Astrocyte (in vitro differentiated cells and primary cell): ENCODE data around the gene NFATC4. TPM values are rescaled to one million over a fixed set of nuclear protein-coding genes. Genes with fewer than 3 reads are reported as not detected.

ENCODE experiments used
- DNase-seq: peaks from one replicate; pipeline ENCODE4 v3.0.0-alpha.2; 2010; ENCODE audit warnings: low read depth
- FAIRE-seq: peaks from 2 replicates; lab custom pipeline; 2011; peaks lifted over from hg19 to GRCh38; lab: Jason Lieb, UNC
- H2AFZ ChIP-seq: 2 replicates; pipeline ENCODE4 v1.6.0; 2012; ENCODE audit warnings: low read depth, low read length, inconsistent platforms
- H3K27ac ChIP-seq: 2 replicates; pipeline ENCODE4 v1.5.1; 2011; ENCODE audit warnings: low read depth, low read length, inconsistent platforms
- H3K27me3 ChIP-seq: 2 replicates; pipeline ENCODE4 v1.6.0; 2011; ENCODE audit warnings: low read length, inconsistent platforms; ENCODE audit not compliant: insufficient read depth
- H3K36me3 ChIP-seq: 2 replicates; pipeline ENCODE4 v1.5.1; 2011; ENCODE audit warnings: low read length, inconsistent platforms; ENCODE audit not compliant: insufficient read depth
- H3K4me1 ChIP-seq: 2 replicates; pipeline ENCODE4 v1.5.1; 2011; ENCODE audit warnings: low read length, inconsistent platforms; ENCODE audit not compliant: insufficient read depth
- H3K4me2 ChIP-seq: 2 replicates; pipeline ENCODE4 v1.6.0; 2012; ENCODE audit warnings: low read length, inconsistent platforms
- H3K4me3 ChIP-seq: 2 replicates; pipeline ENCODE4 v1.5.1; 2011; ENCODE audit warnings: low read depth, mild to moderate bottlenecking, low read length, inconsistent platforms; ENCODE audit not compliant: insufficient read depth
- H3K79me2 ChIP-seq: 2 replicates; pipeline ENCODE4 v1.6.0; 2012; ENCODE audit warnings: mild to moderate bottlenecking, low read length, inconsistent platforms; ENCODE audit not compliant: insufficient read depth
- H3K9ac ChIP-seq: 2 replicates; pipeline ENCODE4 v1.6.0; 2012; ENCODE audit warnings: mild to moderate bottlenecking, low read length, inconsistent platforms
- H3K9me3 ChIP-seq: 2 replicates; pipeline ENCODE4 v1.5.1; 2012; ENCODE audit warnings: low read depth, mild to moderate bottlenecking, low read length, inconsistent platforms; ENCODE audit not compliant: insufficient read depth
- H4K20me1 ChIP-seq: 2 replicates; pipeline ENCODE4 v1.6.0; 2012; ENCODE audit warnings: low read length, inconsistent platforms; ENCODE audit not compliant: insufficient read depth
- H3K27ac Mint-ChIP-seq: one replicate; pipeline ENCODE4 v1.8.0; 2021; ENCODE audit warnings: mild to moderate bottlenecking, mixed read lengths; ENCODE audit not compliant: unreplicated experiment
- H3K27me3 Mint-ChIP-seq: one replicate; pipeline ENCODE4 v1.8.0; 2021; ENCODE audit warnings: low read depth, mixed read lengths; ENCODE audit not compliant: unreplicated experiment
- H3K36me3 Mint-ChIP-seq: one replicate; pipeline ENCODE4 v1.8.0; 2021; ENCODE audit warnings: low read depth, mixed read lengths; ENCODE audit not compliant: unreplicated experiment
- H3K4me1 Mint-ChIP-seq: one replicate; pipeline ENCODE4 v1.8.0; 2021; ENCODE audit warnings: low read depth, mixed read lengths; ENCODE audit not compliant: unreplicated experiment
- H3K4me3 Mint-ChIP-seq: one replicate; pipeline ENCODE4 v1.8.0; 2021; ENCODE audit warnings: mild to moderate bottlenecking, moderate library complexity, mixed read lengths; ENCODE audit not compliant: unreplicated experiment
- H3K9me3 Mint-ChIP-seq: one replicate; pipeline ENCODE4 v1.8.0; 2021; ENCODE audit warnings: mild to moderate bottlenecking, mixed read lengths; ENCODE audit not compliant: unreplicated experiment
- CTCF ChIP-seq: IDR thresholded peaks from 2 replicates; pipeline ENCODE4 v1.5.1; 2011; ENCODE audit warnings: low read depth, mild to moderate bottlenecking, inconsistent platforms, low read length, moderate library complexity; ENCODE audit not compliant: insufficient read depth
- EZH2 ChIP-seq: IDR thresholded peaks from 2 replicates; pipeline ENCODE4 v1.6.1; 2012; ENCODE audit warnings: mild to moderate bottlenecking, low read length, inconsistent platforms; ENCODE audit not compliant: insufficient read depth
- total RNA-seq: library from RNA; stranded (reverse); gene quantifications from 2 replicates; pipeline ENCODE4 v1.2.1, GENCODE V29; 2021

NFATC4 gene
- total RNA-seq, 1 donor from 2014 or later: 61.9 TPM

GRCh38 chr14:24325041-24325530, 42.9 kb upstream of the NFATC4 start:
- Histone ChIP-seq H3K9ac (no peak overlapping the region), H3K79me2 (no peaks in the 10 kb centered on the region), H3K27me3 (peaks cover 22% of the 10 kb centered on the region), H3K4me1 (no peaks in the 10 kb centered on the region), H2AFZ (no peak overlapping the region), H3K27ac (no peak overlapping the region), H3K4me3 (no peak overlapping the region), H3K9me3 (no peaks in the 10 kb centered on the region), H4K20me1 (no peaks in the 10 kb centered on the region), H3K4me2 (no peak overlapping the region), H3K36me3 (no peaks in the 10 kb centered on the region)
- H3K36me3 Mint-ChIP-seq: no peaks in the 10 kb centered on the region
- peak overlapping the region; percentile 2 for H3K27ac Mint-ChIP-seq
- FAIRE-seq (no peak), DNase-seq (no peak)
- peaks cover 42% of the 10 kb centered on the region for H3K27me3 Mint-ChIP-seq
- H3K4me3 Mint-ChIP-seq: no peak overlapping the region
- H3K4me1 Mint-ChIP-seq: peaks cover 3% of the 10 kb centered on the region
- H3K9me3 Mint-ChIP-seq: no peaks in the 10 kb centered on the region
- TF ChIP-seq CTCF (no peak), EZH2 (no peak)

GRCh38 chr14:24325963-24326362, 42.0 kb upstream of the NFATC4 start:
- FAIRE-seq (no peak), DNase-seq (no peak)
- no peak overlapping the region for H3K27ac Mint-ChIP-seq
- Histone ChIP-seq H3K36me3 (no peaks in the 10 kb centered on the region), H3K9ac (no peak overlapping the region), H3K27ac (no peak overlapping the region), H2AFZ (no peak overlapping the region), H3K4me2 (no peak overlapping the region), H4K20me1 (no peaks in the 10 kb centered on the region), H3K4me1 (no peaks in the 10 kb centered on the region), H3K4me3 (no peak overlapping the region), H3K79me2 (no peaks in the 10 kb centered on the region), H3K9me3 (no peaks in the 10 kb centered on the region), H3K27me3 (peaks cover 16% of the 10 kb centered on the region)
- TF ChIP-seq CTCF (no peak), EZH2 (no peak)
- peaks cover 3% of the 10 kb centered on the region for H3K4me1 Mint-ChIP-seq
- peaks cover 44% of the 10 kb centered on the region for H3K27me3 Mint-ChIP-seq
- no peaks in the 10 kb centered on the region for H3K9me3 Mint-ChIP-seq
- H3K4me3 Mint-ChIP-seq: no peak overlapping the region
- no peaks in the 10 kb centered on the region for H3K36me3 Mint-ChIP-seq

- Histone ChIP-seq H3K27me3 (peaks cover 16% of the 10 kb centered on the region), H3K79me2 (no peaks in the 10 kb centered on the region), H2AFZ (no peak overlapping the region), H3K4me3 (no peak overlapping the region), H3K36me3 (no peaks in the 10 kb centered on the region), H3K9ac (no peak overlapping the region), H3K4me2 (no peak overlapping the region), H4K20me1 (no peaks in the 10 kb centered on the region), H3K4me1 (peaks cover 1% of the 10 kb centered on the region), H3K9me3 (no peaks in the 10 kb centered on the region), H3K27ac (no peak overlapping the region)
- H3K27ac Mint-ChIP-seq: no peak overlapping the region
- H3K9me3 Mint-ChIP-seq: no peaks in the 10 kb centered on the region
- no peaks in the 10 kb centered on the region for H3K36me3 Mint-ChIP-seq
- no peaks in the 10 kb centered on the region for H3K4me1 Mint-ChIP-seq
- H3K4me3 Mint-ChIP-seq: no peak overlapping the region
- no peak for DNase-seq
- H3K27me3 Mint-ChIP-seq: peaks cover 53% of the 10 kb centered on the region
- TF ChIP-seq CTCF (no peak), EZH2 (no peak)
- no peak for FAIRE-seq
Measured at GRCh38 chr14:24327303-24327702, 40.7 kb upstream of the NFATC4 start.
